Measurements from ENCODE around the gene AP3S2. TPM values are rescaled to one million over a fixed set of nuclear protein-coding genes. Genes with fewer than 3 reads are reported as not detected.
"Not testable (repeated sequence)": the region's sequence is repeated elsewhere in the genome, so short reads cannot be mapped to it uniquely, and the experiment has no call there.

AP3S2 gene
- total RNA-seq, 1 experiment from 2014 or later = 35.7 TPM

- TF ChIP-seq HMGXB4 (CRISPR knock-in tag; IDR thresholded peaks at IDR 0.05) (no peak), ZNF416 (CRISPR knock-in tag; IDR thresholded peaks at IDR 0.05) (no peak), E2F1 (CRISPR knock-in tag; IDR thresholded peaks at IDR 0.05) (no peak), PRDM15 (CRISPR knock-in tag; IDR thresholded peaks at IDR 0.05) (no peak), GABPB1 (CRISPR knock-in tag; IDR thresholded peaks at IDR 0.05) (no peak), ZNF219 (CRISPR knock-in tag; IDR thresholded peaks at IDR 0.05; ENCODE audit: borderline replicate concordance) (no peak), CBFB (CRISPR knock-in tag; IDR thresholded peaks at IDR 0.05; ENCODE audit: low read depth) (no peak), ZNF423 (CRISPR knock-in tag; IDR thresholded peaks at IDR 0.05) (no peak), TCF7 (CRISPR knock-in tag; IDR thresholded peaks at IDR 0.05; ENCODE audit: low read depth) (no peak), ZBTB43 (CRISPR knock-in tag; IDR thresholded peaks at IDR 0.05) (no peak), ATF1 (CRISPR knock-in tag; IDR thresholded peaks at IDR 0.05) (no peak)
Measured at GRCh38 chr15:89835176-89835564, 58.6 kb downstream of the AP3S2 start (continued).

- DNase-seq (ENCODE audit: low spot score); H3K27me3 Mint-ChIP-seq (ENCODE audit: low read depth); POLR2A ChIA-PET; ATAC-seq; CTCF ChIA-PET; H3K4me3 Mint-ChIP-seq; H3K4me1 Mint-ChIP-seq; H3K9me3 Mint-ChIP-seq; H3K27ac Mint-ChIP-seq: not testable (repeated sequence)
- H3K36me3 Mint-ChIP-seq = peaks cover 29% of the 10 kb centered on the region
Measured at GRCh38 chr15:89834465-89835175, 59.2 kb downstream of the AP3S2 start.

GRCh38 chr15:89833966-89834365 is 59.8 kb downstream of the AP3S2 start:
- Mint-ChIP-seq H3K4me1 (peaks cover 4% of the 10 kb centered on the region), H3K27me3 (ENCODE audit: low read depth) (no peaks in the 10 kb centered on the region), H3K4me3 (no peak overlapping the region), H3K9me3 (no peaks in the 10 kb centered on the region), H3K36me3 (peaks cover 29% of the 10 kb centered on the region), H3K27ac (no peak overlapping the region)
- ATAC-seq (no peak), DNase-seq (ENCODE audit: low spot score) (no peak)
- ChIA-PET CTCF (no interaction called here), POLR2A (no interaction called here)
- TF ChIP-seq ERG (CRISPR knock-in tag; IDR thresholded peaks at IDR 0.05) (no peak), AFF4 (CRISPR knock-in tag; IDR thresholded peaks at IDR 0.05; ENCODE audit: borderline replicate concordance) (no peak), MAX (CRISPR knock-in tag; IDR thresholded peaks at IDR 0.05) (no peak), SMAD3 (CRISPR knock-in tag; IDR thresholded peaks at IDR 0.05; ENCODE audit: borderline replicate concordance) (no peak), ZNF671 (CRISPR knock-in tag; IDR thresholded peaks at IDR 0.05) (no peak), CTCF (IDR thresholded peaks at IDR 0.05) (no peak)
